Measurements from ENCODE around the gene WWOX.

WWOX gene

GRCh38 chr16:78836802-78837491 is 737.5 kb downstream of the WWOX start:
- DNase-seq = peak; percentile 25

GRCh38 chr16:78837706-78838105 is 738.3 kb downstream of the WWOX start:
- DNase-seq = no peak

GRCh38 chr16:78838276-78838675 is 738.8 kb downstream of the WWOX start:
- DNase-seq = no peak

- DNase-seq = no peak
Observed at GRCh38 chr16:78842950-78843349, 743.5 kb downstream of the WWOX start.

GRCh38 chr16:78843978-78844377 is 744.5 kb downstream of the WWOX start:
- no peak for DNase-seq

GRCh38 chr16:78844682-78845081 is 745.2 kb downstream of the WWOX start:
- DNase-seq = no peak

GRCh38 chr16:78851266-78851665 is 751.8 kb downstream of the WWOX start:
- DNase-seq = no peak

- DNase-seq = no peak
Observed at GRCh38 chr16:78852081-78852635, 752.7 kb downstream of the WWOX start.

- DNase-seq = no peak
Observed at GRCh38 chr16:78862022-78862421, 762.6 kb downstream of the WWOX start.

GRCh38 chr16:78866521-78866920 is 767.1 kb downstream of the WWOX start:
- no peak for DNase-seq

- DNase-seq = no peak
Observed at GRCh38 chr16:78869492-78869891, 770.0 kb downstream of the WWOX start.

GRCh38 chr16:78871241-78871640 is 771.8 kb downstream of the WWOX start:
- DNase-seq = no peak

- no peak for DNase-seq
Observed at GRCh38 chr16:78876671-78877070, 777.2 kb downstream of the WWOX start.

GRCh38 chr16:78877114-78877655 is 777.7 kb downstream of the WWOX start:
- no peak for DNase-seq

GRCh38 chr16:78878570-78878969 is 779.1 kb downstream of the WWOX start:
- no peak for DNase-seq

- no peak for DNase-seq
Observed at GRCh38 chr16:78879011-78879410, 779.6 kb downstream of the WWOX start.

- no peak for DNase-seq
Observed at GRCh38 chr16:78882150-78882549, 782.7 kb downstream of the WWOX start.

- DNase-seq = no peak
Observed at GRCh38 chr16:78882751-78883150, 783.3 kb downstream of the WWOX start.

- no peak for DNase-seq
Observed at GRCh38 chr16:78884204-78884603, 784.8 kb downstream of the WWOX start.

GRCh38 chr16:78889346-78889745 is 789.9 kb downstream of the WWOX start:
- no peak for DNase-seq

GRCh38 chr16:78890373-78890895 is 791.0 kb downstream of the WWOX start:
- DNase-seq = no peak

- no peak for DNase-seq
Observed at GRCh38 chr16:78892951-78893733, 793.7 kb downstream of the WWOX start.

- no peak for DNase-seq
Observed at GRCh38 chr16:78894886-78895285, 795.4 kb downstream of the WWOX start.

- no peak for DNase-seq
Observed at GRCh38 chr16:78895681-78896080, 796.2 kb downstream of the WWOX start.
